ENCODE results near the gene PLCXD1. TPM values are rescaled to one million over a fixed set of nuclear protein-coding genes. Genes with fewer than 3 reads are reported as not detected.
"Not testable (repeated sequence)": the region's sequence is repeated elsewhere in the genome, so short reads cannot be mapped to it uniquely, and the experiment has no call there.

PLCXD1 gene
- polyA plus RNA-seq, 3 donors = 13.2 to 79.4 (median 22.8) TPM

DNA sequence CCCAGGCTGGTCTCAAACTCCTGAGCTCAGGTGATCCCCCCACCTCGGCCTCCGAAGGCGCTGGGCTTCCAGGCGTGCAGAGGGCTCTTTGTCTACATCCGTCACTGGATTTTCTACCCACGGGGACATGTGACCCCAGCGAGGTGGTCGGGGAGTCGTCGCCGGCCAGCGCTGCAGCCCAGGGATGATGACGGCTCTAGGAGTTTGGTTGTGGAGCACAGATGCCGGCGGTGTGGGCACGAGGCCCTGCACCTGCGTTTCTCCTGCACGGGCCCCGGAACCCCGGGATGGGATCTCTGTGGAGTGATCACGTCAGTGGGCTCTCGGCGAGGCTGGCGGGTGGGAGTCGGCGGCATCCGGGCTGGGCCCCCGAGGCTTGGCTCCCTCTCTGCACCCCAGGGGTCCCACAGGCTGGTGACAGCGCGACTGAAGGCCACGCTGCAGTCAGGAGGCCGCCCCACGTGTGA is 46.5 kb downstream of the PLCXD1 start:
- H3K27ac ChIP-seq (ENCODE audit: low read depth, low read length) = no peak overlapping the region
- 89 to 93% (median 91%) methylated on average over 27 to 33 of the region's 33 CpGs for WGBS, 3 donors

DNA sequence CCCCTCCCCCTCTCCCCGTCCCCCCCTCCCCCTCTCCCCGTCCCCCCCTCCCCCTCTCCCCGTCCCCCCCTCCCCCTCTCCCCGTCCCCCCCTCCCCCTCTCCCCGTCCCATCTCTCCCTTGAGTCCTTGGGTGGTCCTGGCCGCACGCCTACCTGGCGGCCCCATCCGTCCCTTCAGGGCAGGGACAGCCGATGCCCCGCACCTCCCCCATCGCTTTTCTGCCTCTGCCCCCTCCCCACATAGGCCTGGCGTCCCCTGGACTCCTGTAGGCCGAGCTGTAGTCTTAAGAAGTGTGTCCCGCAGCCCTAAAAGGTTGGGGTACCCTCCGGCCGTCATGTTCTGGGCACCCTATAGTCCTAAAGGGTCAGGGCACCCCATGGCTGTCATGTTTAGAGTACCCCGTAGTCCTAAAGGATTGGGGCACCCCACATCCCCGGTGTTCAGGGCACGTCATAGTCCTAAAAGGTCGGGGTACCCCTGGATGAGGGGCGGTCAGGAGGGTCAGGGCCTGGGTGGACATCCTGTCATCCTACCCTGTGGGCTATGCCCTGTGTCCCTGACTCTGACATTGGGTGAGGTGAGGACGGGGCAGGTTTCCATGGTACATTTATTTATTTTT is 48.2 kb downstream of the PLCXD1 start:
- 82 to 88% (median 83%) methylated on average over 14 to 18 of the region's 23 CpGs for WGBS, 3 donors

DNA sequence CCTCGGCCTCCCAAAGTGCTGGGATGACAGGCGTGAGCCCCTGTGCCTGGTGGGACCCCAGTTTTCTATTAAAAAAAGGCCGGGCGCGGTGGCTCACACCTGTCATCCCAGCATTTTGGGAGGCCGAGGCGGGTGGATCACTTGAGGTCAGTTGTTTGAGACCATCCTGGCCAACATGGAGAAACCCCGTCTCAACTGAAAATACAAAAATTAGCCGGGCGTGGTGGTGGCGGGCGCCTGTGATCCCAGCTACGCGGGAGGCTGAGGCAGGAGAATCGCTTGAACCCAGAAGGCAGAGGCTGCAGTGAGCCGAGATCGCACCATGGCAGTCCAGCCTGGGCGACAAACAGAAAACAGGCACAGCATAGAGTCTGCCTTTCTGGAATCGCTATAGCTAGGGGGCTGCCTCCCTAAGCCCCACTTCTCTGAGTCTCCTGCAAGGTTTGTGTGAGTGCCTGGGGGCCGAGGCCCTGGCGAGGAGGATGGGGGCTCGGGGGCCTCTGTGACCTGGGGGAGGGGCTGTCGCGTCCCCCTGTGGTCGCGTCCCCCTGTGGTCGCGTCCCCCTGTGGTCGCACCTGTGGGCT is 49.1 kb downstream of the PLCXD1 start:
- WGBS, 3 donors = 67 to 74% (median 72%) methylated on average over 29 of the region's 29 CpGs
- H3K27ac ChIP-seq (ENCODE audit: low read depth, low read length) = not testable (repeated sequence)

More for the DNA sequence above, 48.2 kb downstream of the PLCXD1 start:
- no peak overlapping the region for H3K27ac ChIP-seq (ENCODE audit: low read depth, low read length)

DNA sequence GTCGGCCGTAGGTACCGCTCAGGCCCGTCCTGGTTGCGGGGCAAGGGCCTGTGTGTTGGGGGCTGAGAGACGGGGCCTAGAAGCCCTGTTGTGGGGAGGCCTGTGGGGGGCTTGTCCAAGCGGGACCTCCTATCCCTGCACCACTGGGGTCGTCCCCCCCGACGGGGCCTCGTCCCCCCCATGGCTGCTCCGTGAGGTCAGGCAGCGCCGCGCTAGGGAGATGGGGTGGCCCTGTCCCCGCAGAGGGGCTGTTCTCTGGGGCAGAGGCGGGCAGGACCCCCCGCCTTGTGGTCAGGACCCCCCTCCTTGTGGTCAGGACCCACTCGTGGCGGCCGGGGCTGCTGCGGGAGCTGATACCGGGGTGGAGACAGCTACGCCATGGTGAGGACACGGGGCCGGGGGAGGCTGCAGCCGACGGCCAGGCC is 49.6 kb downstream of the PLCXD1 start:
- 3 to 42% (median 20%) methylated on average over 15 to 28 of the region's 28 CpGs for WGBS, 3 donors

DNA sequence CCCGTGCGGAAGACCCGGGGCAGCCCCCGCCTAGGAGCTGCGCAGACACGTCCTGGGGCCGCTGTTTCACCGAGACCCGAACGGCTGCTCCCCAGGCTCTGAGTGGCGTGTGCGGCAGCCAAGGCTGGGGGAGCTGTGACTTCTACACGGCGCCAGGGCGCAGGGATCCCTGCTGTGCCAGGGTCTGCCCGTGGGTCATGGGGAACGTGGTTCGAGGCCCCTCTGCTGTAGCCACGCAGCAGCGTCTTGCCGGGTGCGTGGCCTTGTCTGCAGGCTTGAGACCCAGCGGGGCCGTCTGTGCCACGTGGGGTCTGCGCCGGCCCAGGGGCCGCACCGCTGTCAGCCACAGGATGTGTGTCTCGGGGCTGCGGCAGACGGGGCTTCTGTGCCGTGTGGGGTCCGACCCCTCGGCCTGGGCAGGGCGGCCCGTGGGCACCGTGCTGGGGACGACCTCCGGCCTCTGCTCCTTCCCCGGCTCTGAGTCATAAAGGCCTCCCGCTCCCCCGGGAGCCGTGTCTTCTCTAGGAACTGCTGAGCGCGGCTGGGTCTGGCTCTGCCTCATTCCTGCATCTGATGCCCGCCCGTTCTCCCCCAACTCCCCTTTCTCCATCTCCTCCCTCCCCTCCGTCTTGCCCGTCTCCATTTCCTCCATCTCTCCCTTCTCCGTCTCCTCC is 50.1 kb downstream of the PLCXD1 start:
- H3K27ac ChIP-seq (ENCODE audit: low read depth, low read length) = no peak overlapping the region
- WGBS, 3 donors = 2 to 24% (median 7%) methylated on average over 43 to 51 of the region's 51 CpGs

More for the DNA sequence above, 49.6 kb downstream of the PLCXD1 start:
- H3K27ac ChIP-seq (ENCODE audit: low read depth, low read length) = no peak overlapping the region

DNA sequence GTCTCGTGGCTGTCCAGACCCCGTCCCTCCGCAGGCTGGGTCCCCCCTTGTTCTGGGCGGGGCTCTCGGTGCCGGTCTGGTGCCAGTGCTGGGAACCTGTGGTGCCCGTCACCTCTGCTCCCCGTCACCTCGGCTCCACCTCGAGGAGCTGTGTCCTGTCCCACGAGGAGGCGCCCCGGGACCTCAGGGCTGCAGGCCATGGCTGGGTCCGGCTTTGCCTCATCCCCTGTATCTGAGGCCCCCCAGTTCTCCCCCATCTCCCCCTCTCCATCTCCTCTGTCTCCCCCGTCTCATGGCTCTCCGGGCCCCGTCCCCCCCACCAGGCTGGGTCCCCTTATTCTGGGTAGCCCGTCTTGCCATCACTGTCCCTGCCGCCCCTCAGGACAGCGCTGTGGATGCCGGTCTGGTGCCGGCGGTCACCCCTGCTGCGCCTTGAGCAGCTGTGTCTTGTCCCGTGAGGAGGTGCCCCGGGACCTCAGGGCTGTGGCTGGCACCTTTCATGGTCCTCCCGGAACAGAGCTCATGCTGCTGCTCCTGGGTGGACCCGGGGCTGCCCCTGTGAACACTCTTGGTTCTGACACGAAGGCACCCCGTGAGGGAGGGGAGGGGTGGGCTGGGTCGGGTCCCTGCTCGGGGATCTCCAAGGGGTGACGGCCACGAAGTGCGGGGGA is 50.8 kb downstream of the PLCXD1 start:
- no peak overlapping the region for H3K27ac ChIP-seq (ENCODE audit: low read depth, low read length)
- 48 to 63% (median 61%) methylated on average over 30 to 35 of the region's 35 CpGs for WGBS, 3 donors

DNA sequence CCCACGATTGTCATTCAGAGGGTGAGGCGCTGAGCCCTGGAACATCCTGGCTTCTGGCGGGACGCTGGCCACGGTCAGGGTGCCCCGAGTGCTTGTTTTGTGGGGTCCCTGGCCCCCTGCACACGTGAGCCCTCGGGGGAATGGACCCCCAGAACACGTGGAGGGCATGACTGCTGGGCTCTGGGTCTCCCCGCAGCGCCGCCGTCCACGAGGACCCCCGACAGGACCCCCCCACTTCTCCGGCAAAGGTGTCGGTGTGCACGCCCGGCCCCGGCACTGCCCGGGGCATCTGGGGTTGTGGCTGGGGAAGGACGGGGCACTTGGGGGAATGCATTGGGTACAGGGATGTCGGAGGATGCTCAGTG is 51.3 kb downstream of the PLCXD1 start:
- WGBS, 3 donors = 88 to 94% (median 92%) methylated on average over 22 to 23 of the region's 23 CpGs
- no peak overlapping the region for H3K27ac ChIP-seq (ENCODE audit: low read depth, low read length)

DNA sequence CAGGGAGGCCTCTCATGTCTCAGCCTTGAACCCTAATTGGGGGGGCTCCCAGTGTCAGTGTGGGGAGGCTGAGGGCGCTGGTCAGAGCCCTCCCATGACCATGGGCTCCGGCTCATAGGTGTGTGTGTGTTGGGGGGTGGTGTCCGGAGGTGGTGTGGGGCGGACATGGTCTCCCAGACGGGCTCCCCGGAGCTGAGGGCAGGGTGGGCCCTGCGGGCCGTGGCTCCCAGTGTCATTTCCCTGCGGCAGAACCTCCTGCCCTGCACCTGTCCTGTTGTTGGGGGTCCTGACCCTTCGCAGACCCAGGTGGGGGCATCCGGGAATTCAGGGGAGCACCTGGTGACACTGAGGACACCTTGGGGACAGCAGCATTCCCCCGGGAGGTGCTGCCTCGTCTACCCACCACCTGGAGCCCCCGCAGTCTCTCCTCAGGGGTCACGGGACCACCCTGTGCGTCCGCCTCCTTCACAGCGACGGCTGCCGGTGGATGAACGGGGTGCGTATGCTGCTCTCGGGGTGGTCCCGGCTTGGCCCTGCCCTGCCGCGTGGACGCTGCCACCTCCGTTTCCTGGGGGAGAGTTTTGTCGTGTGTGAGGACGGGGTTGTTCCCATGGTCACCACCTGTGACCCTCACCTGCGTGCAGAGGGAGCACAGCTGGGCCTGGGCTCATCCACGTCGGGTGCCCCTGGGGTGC is 51.9 kb downstream of the PLCXD1 start:
- 92 to 94% (median 94%) methylated on average over 30 to 33 of the region's 33 CpGs for WGBS, 3 donors
- H3K27ac ChIP-seq (ENCODE audit: low read depth, low read length) = no peak overlapping the region

DNA sequence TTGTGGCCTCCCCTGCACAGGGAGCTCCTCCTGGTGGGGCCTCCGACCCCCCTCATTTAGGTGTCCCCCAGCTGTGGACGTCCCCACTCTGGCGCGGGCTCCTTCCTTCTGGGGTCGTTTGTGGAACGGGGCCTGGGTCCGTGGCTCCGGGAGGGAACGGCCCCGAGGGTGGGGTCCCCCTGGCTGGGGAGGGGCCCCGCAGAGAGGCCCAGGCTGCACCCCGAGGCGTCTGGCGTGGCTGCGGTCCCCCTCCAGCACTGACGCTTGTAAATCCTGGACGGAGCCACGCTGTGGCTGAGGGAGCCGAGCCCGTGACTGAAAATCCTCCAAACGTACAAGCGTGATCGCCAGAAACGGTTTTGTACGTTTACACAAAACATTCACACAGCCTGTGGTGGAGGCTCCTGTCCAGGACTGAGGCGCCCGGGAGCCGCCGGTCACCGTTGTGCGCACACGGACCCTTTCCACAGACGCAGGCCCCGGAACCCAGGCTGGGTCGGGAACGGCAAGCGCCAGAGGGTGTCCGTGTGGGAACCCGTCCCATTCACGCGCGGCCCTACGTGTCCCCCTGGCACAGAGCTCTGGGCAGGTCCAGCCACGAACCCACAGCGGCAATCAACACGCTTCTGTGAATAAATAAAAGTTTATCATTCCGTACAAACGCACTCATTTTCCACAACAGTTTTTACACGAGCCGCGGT is 52.6 kb downstream of the PLCXD1 start:
- WGBS, 3 donors = 93 to 94% (median 93%) methylated on average over 44 to 51 of the region's 51 CpGs
- H3K27ac ChIP-seq (ENCODE audit: low read depth, low read length) = no peak overlapping the region

DNA sequence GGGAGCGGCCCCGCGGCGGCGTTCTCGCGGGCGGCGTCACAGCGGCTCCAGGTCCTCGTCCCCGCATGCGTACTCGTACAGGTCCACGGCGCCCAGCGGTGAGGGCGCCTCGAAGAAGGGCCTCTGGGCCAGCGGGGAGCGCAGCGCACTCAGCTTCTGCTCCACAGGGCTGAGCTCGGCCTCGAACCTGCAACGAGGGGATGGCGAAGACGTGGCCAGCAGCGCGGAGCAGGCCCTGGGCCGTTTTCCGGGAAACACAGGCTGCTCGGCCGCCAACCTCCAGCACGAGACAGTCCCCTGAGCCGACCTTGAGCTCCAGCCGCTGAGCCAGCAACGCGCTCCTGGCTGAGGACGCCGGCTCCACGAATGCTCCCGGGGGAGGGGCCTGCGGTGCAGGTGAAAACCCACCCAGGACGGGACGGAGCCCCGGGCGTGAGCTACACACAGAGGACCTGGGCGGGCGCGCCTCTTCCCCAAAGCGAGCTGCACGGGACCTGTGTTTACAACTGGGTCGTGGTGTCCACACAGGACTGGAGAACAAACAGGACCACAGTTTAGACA is 53.2 kb downstream of the PLCXD1 start:
- 91 to 98% (median 97%) methylated on average over 48 to 53 of the region's 53 CpGs for WGBS, 3 donors
- H3K27ac ChIP-seq (ENCODE audit: low read depth, low read length) = no peak overlapping the region

DNA sequence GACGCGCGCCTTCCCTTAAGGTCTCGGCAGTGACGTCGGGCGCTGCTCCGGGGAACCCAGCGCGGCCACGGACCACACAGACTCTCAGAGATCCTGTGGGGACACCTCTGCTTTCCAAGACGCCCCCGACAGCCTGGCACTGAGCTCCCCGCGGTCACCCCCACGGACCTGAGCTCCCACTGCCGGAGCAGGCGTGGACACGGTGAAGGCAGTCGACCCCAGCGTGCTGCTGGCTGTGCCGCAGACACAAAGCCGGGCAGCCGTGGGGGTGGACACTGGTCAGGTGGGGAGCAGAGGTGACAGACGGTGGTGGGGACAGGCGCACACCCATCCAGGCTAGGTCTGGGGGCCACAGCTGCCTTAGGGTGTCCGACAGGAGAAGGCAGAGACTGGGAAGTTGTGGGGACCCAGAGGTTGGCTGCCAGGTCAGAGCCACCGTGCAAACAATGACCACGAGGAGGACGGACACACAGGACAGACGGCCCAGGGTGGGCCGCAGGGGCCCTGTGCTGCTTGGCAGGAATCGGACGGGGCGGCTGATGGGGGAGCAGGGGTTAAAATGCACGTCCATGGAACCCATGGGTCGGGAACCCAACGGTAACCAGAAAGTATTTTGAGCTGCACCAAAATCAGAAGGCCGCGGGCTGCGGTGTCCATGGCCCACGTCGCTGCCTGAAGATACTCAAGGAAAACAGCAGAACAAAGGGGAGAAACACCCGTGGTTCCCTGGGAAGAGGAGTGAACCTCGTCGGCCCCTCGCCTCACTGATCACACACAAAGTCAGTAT is 54.0 kb downstream of the PLCXD1 start:
- no peak overlapping the region for H3K27ac ChIP-seq (ENCODE audit: low read depth, low read length)
- 97% methylated on average over 44 to 47 of the region's 47 CpGs for WGBS, 3 donors

DNA sequence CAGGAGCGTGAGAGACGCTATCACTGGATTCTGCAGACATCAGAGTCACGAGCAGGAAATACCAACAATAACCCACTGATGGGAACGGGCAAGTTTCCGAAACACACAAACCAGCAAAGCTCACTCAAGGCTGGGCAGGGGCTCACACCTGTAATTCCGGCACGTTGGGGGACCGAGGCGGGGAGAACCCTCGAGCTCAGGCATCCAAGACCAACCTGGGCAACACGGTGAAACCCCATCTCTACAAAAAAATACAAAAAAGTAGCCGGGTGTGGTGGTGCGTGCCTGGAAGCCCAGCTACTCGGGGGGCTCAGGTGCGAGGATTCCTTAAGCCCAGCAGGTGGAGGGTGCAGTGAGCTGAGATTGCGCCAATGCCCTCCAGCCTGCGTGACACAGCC is 54.6 kb downstream of the PLCXD1 start:
- WGBS, 3 donors = 96 to 98% (median 98%) methylated on average over 17 of the region's 17 CpGs
- no peak overlapping the region for H3K27ac ChIP-seq (ENCODE audit: low read depth, low read length)

DNA sequence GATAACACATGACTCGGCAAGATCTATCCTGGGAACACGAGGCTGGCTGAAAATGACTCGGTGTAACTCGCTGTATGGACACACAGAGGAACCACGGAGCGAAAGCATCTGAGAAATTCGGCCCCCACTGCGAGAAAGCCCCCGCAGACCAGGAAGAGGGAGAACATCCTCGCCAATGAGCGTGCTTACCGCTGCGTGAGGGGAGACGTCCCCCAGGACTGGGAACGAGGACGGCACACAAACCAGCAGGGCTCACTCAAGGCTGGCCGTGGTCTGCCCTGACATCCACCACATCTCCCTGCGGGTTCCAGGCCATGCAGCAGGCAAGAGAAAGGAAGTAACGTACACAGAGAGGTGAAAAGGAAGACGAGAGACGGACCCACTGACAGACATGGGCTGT is 55.0 kb downstream of the PLCXD1 start:
- H3K27ac ChIP-seq (ENCODE audit: low read depth, low read length) = no peak overlapping the region
- 87 to 91% (median 88%) methylated on average over 21 of the region's 21 CpGs for WGBS, 3 donors

DNA sequence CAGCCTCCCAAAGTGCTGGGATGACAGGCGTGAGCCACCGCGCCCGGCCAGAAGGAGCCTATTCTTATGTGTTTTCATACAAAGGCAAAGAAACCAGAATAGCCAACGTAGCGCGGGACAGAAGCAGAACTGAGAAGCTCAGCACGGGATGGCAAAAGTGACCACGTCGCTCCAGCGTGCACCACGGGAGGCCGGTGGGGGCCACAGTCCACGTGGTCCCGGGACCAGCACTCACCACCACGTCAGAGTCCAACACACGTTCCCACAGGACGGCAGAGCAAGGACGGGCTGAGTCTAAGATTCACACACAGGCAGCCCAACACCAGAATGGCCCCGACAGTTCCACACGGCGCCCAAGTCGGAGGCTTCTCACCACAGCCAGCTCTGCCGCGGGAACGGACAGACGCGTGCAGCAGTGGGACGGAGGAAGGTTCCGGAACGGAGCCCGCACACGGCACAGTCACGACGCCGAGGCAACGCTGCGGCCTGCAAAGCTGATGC is 56.2 kb downstream of the PLCXD1 start:
- no peak overlapping the region for H3K27ac ChIP-seq (ENCODE audit: low read depth, low read length)
- WGBS, 3 donors = 88 to 89% (median 89%) methylated on average over 38 of the region's 38 CpGs

DNA sequence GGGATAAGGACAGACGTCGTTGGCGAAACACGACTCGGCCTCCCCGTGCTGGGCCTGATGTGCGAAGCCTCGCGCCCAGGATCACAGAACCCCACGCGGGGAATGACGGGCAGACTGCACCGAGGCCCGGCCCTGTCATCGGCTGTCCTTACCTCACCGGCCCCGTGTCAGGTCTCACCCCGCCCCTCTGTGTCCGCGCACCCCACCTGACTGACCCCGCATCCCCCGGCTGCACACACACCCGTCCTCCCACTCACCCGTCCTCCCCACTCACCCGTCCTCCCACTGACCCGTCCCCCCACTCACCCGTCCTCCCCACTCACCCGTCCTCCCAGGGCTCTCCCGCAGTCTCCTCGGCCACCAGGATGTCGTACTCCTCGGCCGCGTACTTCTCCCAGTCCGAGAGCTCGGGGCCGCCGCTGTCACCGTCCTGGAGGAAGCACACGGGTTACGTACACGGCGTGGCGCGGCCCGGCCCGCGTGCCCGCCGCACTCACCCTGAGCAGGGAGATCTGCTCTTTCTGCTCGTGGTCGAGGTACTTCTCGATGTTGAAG is 57.2 kb downstream of the PLCXD1 start:
- no peak overlapping the region for H3K27ac ChIP-seq (ENCODE audit: low read depth, low read length)
- WGBS, 3 donors = 92 to 94% (median 93%) methylated on average over 39 to 53 of the region's 53 CpGs

DNA sequence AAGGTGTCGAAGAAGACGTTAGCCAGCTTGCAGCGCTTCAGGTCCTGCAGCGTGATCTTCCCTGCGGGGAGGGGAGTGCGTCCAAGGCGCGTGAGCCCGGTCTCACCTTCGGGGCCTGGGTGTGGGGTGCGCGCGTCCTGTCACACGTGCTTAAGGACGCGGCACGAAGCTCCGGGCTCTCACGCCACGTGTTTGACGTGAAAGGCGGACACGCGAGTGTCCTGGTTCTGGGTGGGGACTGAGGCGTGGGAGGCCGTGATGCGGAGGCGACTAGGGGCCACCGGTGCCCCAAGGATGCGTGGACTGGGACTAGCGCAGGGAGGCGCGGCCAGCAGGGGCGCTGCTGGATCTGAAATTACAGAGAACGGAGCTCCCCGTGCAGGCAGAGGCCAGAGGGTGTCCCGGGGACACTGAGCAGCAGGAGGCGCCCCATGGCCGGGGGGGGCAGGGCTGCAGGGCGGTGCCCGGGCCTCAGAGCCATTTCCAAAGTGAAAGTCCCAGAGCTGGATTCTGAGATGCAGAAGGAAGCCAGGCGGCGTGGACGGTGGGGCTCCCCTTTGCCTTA is 57.7 kb downstream of the PLCXD1 start:
- 94 to 97% (median 95%) methylated on average over 43 to 44 of the region's 44 CpGs for WGBS, 3 donors
- no peak overlapping the region for H3K27ac ChIP-seq (ENCODE audit: low read depth, low read length)

Data from adipose tissue (tissue), 3 donors.